Stomach (tissue), 9 donors: ENCODE results near the gene TINAGL1. TPM values are rescaled to one million over a fixed set of nuclear protein-coding genes. Genes with fewer than 3 reads are reported as not detected.

Experiments used
- DNase-seq, 2 donors: peaks; one replicate each; pipeline versions ENCODE4 v3.0.0 to v3.0.0-alpha.2; 2013 to 2019
- H3K27ac ChIP-seq, 5 donors: fragments of 200-600 bp in 4 of 5; sonication (generic) in 4 of 5; one replicate each; pipeline ENCODE4 v1.5.1; 2013 to 2019; ENCODE audit warnings: mild to moderate bottlenecking in 1 of 5, moderate library complexity in 1 of 5
- H3K27me3 ChIP-seq, 3 donors: fragments of 200-600 bp; sonication (generic); one replicate each; pipeline ENCODE4 v1.5.1; 2017 to 2019; ENCODE audit warnings: mixed run types in 1 of 3
- H3K36me3 ChIP-seq, 4 donors: fragments of 200-600 bp; sonication (generic); 1 replicate in 3 of 4; 2 replicates in 1 of 4; pipeline ENCODE4 v1.5.1; 2016 to 2019
- H3K4me1 ChIP-seq, 4 donors: fragments of 200-600 bp; sonication (generic); one replicate each; pipeline ENCODE4 v1.5.1; 2016 to 2019
- H3K4me3 ChIP-seq, 4 donors: fragments of 200-600 bp; sonication (generic) in 3 of 4; one replicate each; pipeline ENCODE4 v1.5.1; 2016 to 2019; ENCODE audit warnings: mild to moderate bottlenecking in 1 of 4
- H3K9me3 ChIP-seq, 4 donors: fragments of 200-600 bp; sonication (generic); one replicate each; pipeline ENCODE4 v1.5.1; 2016 to 2019
- CTCF ChIP-seq, 7 experiments: fragments of 450-650 bp in 4 of 7; fragments of 200-600 bp in 3 of 7; sonication (generic) in 3 of 7; IDR thresholded peaks; one replicate each; pipeline ENCODE4 v1.5.1; 2016 to 2019; ENCODE audit warnings: antibody characterized with exemption in 7 of 7, control low read depth in 2 of 7, mild to moderate bottlenecking in 1 of 7
- EP300 ChIP-seq: sonication (generic); formaldehyde crosslinking; IDR thresholded peaks from one replicate; pipeline ENCODE4 v1.6.1; 2017; ENCODE audit warnings: antibody characterized with exemption
- POLR2A ChIP-seq, 4 donors: fragments of 450-650 bp; IDR thresholded peaks; one replicate each; pipeline ENCODE4 v1.6.1; 2016; ENCODE audit warnings: antibody characterized with exemption in 4 of 4, control low read depth in 2 of 4, mild to moderate bottlenecking in 1 of 4, moderate library complexity in 1 of 4
- POLR2AphosphoS5 ChIP-seq, 3 donors: sonication (generic); formaldehyde crosslinking; IDR thresholded peaks; one replicate each; pipeline ENCODE4 v1.6.1; 2016; ENCODE audit warnings: antibody characterized with exemption in 3 of 3
- WGBS, 5 donors: extraction: QIAGEN DNeasy Blood & Tissue Kit in 3 of 5; methylation state at CpG; one replicate each; pipeline versions ENCODE4 v1.1.5 to v1.1.7; 2013 to 2018; 5-methylcytosine and 5-hydroxymethylcytosine counted together
- intact Hi-C: fragments of 100-400 bp; cut with DNase I; formaldehyde crosslinking; loops from one replicate; pipeline ENCODE4 v1.15.1; 2023; ENCODE audit warnings: low total_unique reads
- polyA plus RNA-seq, 3 donors: library from polyadenylated mRNA; stranded (reverse); fragments of 200-250 nt; gene quantifications; one replicate each; pipeline ENCODE4 v1.2.3, GENCODE V29; 2013
- total RNA-seq, 5 donors: library from RNA; depleted of rRNA; stranded (reverse); fragments of >200 nt; gene quantifications; one replicate each; pipeline versions ENCODE4 v1.1.0 to v1.2.3, GENCODE V29; 2014 to 2016
- donor health status: healthy with polysubstance abuse.
- donor health status: Bipolar disorder and iron deficiency.
- donor health status: healthy.

Gene TINAGL1
- total and polyA plus RNA-seq, 8 donors: 17.9 to 691 (median 124) TPM

GRCh38 chr1:31593770-31594632, 17.7 kb downstream of the TINAGL1 start:
- H3K9me3 ChIP-seq: no peaks in the 10 kb centered on the region
- H3K4me1 ChIP-seq: peaks cover 5 to 19% (median 11%) of the 10 kb centered on the region in 4 donors
- no peaks in the 10 kb centered on the region for H3K36me3 ChIP-seq
- H3K4me3 ChIP-seq: no peak overlapping the region
- peaks cover 0 to 2% (median under 1%) of the 10 kb centered on the region in 3 donors for H3K27me3 ChIP-seq
- peak; percentile 90 to 94 for DNase-seq
- 33 to 47% (median 42%) methylated on average over 8 to 10 of the region's 10 CpGs for WGBS, 5 donors
- intact Hi-C loops: no loop called here
- no peak overlapping the region for H3K27ac ChIP-seq
- TF ChIP-seq EP300 (no peak), CTCF (IDR thresholded peaks at IDR 0.05) (peak in 6 of 7 experiments; percentile 7 to 95 (median 81)), POLR2AphosphoS5 (IDR thresholded peaks at IDR 0.05) (peak in 1 of 3 donors; percentile 53), POLR2A (IDR thresholded peaks at IDR 0.05) (no peak)

- no peaks in the 10 kb centered on the region for H3K36me3 ChIP-seq
- intact Hi-C loops: loop anchor here (5.0 kb wide), 1 partner anchor 34 kb away; no protein-coding TSS in a partner anchor
- TF ChIP-seq CTCF (IDR thresholded peaks at IDR 0.05) (no peak), EP300 (no peak), POLR2A (IDR thresholded peaks at IDR 0.05) (no peak), POLR2AphosphoS5 (IDR thresholded peaks at IDR 0.05) (no peak)
- H3K4me1 ChIP-seq: peaks cover 0 to 12% (median 5%) of the 10 kb centered on the region in 4 donors
- no peak overlapping the region for H3K27ac ChIP-seq
- 81 to 96% (median 92%) methylated on average over 4 of the region's 4 CpGs for WGBS, 5 donors
- H3K4me3 ChIP-seq: no peak overlapping the region
- no peaks in the 10 kb centered on the region for H3K9me3 ChIP-seq
- DNase-seq: peak in 1 of 2 donors; percentile 4
- peaks cover 0 to 2% (median 0%) of the 10 kb centered on the region in 3 donors for H3K27me3 ChIP-seq
Observed at GRCh38 chr1:31595836-31596736, 19.8 kb downstream of the TINAGL1 start.

GRCh38 chr1:31596737-31597097, 20.4 kb downstream of the TINAGL1 start:
- Histone ChIP-seq H3K36me3 (no peaks in the 10 kb centered on the region), H3K27ac (no peak overlapping the region), H3K4me3 (no peak overlapping the region), H3K4me1 (peaks cover 0 to 9% (median 4%) of the 10 kb centered on the region in 4 donors), H3K27me3 (peaks cover 0 to 2% (median 0%) of the 10 kb centered on the region in 3 donors), H3K9me3 (no peaks in the 10 kb centered on the region)
- WGBS, 5 donors: 12 to 28% (median 21%) methylated on average over 6 of the region's 6 CpGs
- peak in 1 of 2 donors; percentile 6 for DNase-seq
- intact Hi-C loops: loop anchor here (5.0 kb wide), 1 partner anchor 34 kb away; no protein-coding TSS in a partner anchor
- no peak for TF ChIP-seq POLR2AphosphoS5 (IDR thresholded peaks at IDR 0.05)
- no peak for TF ChIP-seq CTCF (IDR thresholded peaks at IDR 0.05)
- TF ChIP-seq EP300: no peak
- TF ChIP-seq POLR2A (IDR thresholded peaks at IDR 0.05): no peak

- intact Hi-C loops: loop anchor here (5.0 kb wide), 1 partner anchor 37 kb away; no protein-coding TSS in a partner anchor
- 88 to 96% (median 90%) methylated on average over 7 of the region's 7 CpGs for WGBS, 5 donors
- TF ChIP-seq CTCF (IDR thresholded peaks at IDR 0.05) (no peak), EP300 (no peak), POLR2A (IDR thresholded peaks at IDR 0.05) (no peak), POLR2AphosphoS5 (IDR thresholded peaks at IDR 0.05) (no peak)
Observed at GRCh38 chr1:31598980-31599379, 22.7 kb downstream of the TINAGL1 start.

More at GRCh38 chr1:31598980-31599379, 22.7 kb downstream of the TINAGL1 start:
- H3K36me3 ChIP-seq: no peaks in the 10 kb centered on the region
- no peak overlapping the region for H3K4me3 ChIP-seq
- no peak overlapping the region for H3K27ac ChIP-seq
- H3K27me3 ChIP-seq: no peaks in the 10 kb centered on the region
- H3K4me1 ChIP-seq: peaks cover 0 to 5% (median 2%) of the 10 kb centered on the region in 4 donors
- no peak for DNase-seq
- H3K9me3 ChIP-seq: no peaks in the 10 kb centered on the region
